ENCODE data around the gene CX3CR1.
"Not testable (repeated sequence)": the region's sequence is repeated elsewhere in the genome, so short reads cannot be mapped to it uniquely, and the experiment has no call there.

Gene CX3CR1

DNA sequence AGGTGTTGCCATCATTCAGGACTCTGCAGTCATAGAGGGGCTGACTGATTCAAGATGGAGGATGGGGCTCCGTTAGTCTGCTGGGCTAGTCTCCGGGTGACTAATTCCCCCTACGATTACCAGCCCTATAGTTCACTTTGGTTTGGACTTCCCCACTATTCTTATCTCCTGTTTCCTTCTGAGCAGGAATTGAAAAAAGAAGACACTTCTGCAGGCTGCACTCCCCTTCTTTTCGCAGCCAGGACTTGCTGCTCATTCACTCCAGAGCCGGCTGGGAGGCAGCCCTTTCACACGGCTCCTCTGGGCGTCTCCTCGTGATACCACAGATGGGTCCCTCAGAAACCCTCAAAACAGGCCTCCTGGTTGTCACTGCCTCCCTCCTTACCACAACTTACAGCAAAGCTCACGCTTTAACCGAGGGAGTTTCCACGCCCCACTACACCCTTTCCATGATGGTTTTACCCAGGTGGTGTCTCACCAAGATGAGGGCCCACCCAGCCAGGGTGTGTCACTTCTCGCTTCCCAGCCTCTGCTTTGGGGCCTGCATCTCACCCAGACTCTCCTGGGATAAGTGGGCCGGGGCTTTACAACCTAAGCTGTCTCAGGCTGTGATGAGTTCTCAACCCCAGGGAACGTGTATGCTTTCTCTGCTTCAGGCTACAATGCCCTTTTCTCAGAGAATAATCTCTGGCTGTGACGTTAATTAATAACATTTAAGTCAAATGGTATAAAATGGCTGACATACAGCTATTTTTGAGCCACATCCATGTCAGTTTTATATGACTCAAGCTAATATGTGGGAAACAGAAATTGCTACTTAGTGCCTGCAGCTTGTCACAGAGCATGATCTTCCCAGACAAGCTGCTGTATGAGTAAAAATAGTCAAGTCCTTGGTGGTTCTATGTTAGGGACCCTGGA, 11.9 kb downstream of the CX3CR1 start:
- no peak for DNase-seq (ENCODE audit: low spot score)

DNA sequence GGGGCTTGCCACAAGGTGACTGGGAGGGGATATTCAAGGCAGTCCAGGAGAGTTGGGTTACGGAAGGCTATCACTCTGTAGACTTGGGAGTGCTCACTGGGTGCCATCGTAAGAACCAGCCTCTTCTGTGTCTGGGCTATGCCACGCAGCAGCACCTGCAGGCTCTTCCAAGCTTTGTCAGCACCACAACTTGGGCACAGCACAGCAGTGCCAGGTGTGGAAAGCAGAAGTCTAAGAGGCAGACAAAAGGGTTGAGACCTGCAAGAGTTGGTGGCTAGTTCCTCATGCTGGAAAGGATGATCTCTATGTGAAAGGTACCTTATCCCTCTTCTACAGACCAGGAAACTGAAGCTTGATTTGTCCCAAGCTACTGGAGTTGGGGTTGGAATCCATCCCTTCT, 15.8 kb downstream of the CX3CR1 start:
- no peak for DNase-seq (ENCODE audit: low spot score)

DNA sequence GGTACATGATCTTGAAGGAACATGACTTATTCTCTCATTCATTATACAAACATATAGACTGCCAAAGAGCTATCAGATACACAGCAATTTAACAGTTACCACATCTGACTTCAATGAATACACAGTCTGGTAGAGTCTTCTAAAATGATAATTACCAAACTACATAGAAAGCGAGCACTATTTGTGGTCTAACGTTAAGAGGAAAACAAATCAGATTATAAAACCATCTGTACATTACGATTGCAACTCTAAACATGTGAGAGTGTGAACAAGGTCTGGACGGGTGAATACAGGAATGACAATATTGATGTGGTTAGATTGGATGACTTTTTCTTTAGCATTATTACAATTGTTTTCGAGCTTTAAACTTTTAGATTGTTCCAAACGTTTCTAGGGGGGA, 16.3 kb downstream of the CX3CR1 start:
- DNase-seq (ENCODE audit: low spot score), result no peak

DNA sequence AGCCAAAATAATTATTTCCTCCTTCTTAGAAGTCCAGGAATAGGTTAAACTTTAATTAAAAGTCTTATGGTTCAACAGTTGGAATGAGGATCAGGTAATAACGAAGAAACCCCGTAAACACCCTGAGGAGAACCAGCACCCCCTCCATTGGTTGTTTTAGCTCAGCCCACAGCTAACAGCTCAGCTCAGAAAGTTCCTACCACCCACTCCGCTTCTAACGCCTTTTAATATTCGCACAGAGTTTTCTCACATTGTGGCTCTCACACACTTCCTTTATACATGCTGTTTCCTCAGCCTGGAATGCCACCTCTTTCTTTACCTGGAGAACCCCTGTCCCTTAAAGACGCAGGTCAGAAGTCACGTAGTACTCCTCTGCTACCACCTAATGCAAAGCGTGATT, 17.0 kb downstream of the CX3CR1 start:
- DNase-seq (ENCODE audit: low spot score), result no peak

DNA sequence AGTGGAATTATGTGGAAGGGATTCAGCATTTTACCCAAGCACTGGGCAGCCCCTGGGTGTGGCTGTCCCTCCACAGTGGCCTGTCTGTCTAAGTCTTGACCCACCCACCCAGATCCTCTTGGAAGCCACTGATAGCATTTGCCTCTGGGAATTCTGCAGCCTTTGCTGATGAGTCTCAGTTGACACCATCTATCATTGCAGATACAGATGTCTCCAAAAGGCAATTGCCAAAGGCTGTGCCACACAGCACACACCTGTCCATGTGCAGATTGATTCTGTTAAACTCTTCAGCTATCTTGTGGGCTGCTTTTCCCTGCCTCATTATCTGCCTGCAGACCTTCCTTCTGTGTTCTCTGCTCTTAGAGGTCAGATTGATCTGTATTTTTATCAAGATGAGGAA, 18.1 kb downstream of the CX3CR1 start:
- no peak for DNase-seq (ENCODE audit: low spot score)

DNA sequence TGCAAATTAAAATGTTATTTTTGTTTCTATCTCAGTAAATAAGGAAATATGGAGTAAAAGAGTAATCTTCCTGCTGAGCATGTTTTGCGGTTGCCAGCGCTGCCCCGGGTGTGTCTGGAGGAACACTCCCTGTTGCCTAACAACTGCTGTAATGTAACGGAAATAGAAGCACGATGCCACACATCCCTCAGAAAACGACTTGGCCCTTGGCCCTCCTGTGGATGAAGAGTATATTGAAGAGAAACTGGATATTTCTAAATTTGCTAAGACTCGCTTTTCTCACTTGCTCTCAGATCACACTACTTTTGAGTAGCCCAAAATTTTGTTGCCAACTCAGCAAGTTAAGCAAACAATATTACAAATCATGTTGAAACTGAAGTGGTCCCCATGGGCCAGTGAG, 18.9 kb downstream of the CX3CR1 start:
- no peak for DNase-seq (ENCODE audit: low spot score)

DNA sequence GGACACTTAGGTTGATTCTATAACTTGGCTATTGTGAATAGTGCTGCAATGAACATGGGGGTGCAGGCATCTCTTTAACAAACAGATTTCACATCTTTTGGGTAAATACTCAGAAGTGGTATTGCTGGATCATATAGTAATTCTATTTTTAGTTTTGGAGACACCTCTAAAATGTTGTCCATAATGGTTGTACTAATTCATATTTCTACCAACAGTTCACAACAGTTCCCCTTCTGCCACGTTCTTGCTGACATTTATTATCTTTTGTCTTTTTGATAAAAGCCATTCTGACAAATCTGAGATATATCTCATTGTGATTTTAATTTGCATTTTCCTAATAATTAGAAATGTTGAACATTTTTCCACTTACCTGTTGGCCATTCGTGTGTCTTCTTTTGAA, 19.5 kb downstream of the CX3CR1 start:
- DNase-seq (ENCODE audit: low spot score), result no peak

DNA sequence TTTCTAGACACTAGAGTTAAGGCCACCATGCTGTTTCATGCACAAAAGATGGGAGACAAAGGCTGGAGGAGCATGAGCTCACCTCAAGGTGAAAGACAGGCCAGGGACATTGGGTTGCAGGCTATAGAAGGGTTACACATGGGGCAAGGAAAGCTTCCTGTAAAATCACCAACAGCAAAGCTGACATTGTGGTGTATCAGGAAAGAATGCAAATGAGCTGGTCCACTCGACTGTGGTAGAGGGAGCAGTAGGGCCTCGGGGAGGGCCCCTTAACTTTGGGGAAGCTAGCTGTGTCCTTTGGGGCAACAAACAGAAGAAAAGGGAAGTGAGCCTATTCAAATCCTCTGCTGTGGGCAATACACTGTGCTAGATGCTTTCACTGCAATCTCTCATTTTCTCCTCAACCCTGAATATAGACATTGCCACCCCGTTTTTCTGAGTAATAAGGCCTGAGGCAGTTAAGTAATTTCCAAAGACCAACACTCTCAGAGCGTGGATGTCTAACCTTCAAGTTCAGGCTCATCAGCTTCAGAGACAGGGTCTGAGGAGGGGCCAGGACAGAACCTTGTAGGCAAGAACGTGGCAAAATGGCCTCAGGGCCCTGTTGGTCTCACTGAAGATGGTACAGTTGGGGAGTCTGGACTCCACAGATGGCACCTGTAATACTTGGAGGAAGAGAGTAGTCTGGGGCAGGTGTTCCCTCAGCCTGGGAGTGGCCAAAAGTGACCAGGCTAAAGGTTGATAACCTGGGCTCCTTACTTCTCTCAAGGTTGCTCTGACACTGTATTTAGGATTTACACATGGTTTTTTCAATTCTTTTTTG, 24.1 kb downstream of the CX3CR1 start:
- no peak for DNase-seq (ENCODE audit: low spot score)

DNA sequence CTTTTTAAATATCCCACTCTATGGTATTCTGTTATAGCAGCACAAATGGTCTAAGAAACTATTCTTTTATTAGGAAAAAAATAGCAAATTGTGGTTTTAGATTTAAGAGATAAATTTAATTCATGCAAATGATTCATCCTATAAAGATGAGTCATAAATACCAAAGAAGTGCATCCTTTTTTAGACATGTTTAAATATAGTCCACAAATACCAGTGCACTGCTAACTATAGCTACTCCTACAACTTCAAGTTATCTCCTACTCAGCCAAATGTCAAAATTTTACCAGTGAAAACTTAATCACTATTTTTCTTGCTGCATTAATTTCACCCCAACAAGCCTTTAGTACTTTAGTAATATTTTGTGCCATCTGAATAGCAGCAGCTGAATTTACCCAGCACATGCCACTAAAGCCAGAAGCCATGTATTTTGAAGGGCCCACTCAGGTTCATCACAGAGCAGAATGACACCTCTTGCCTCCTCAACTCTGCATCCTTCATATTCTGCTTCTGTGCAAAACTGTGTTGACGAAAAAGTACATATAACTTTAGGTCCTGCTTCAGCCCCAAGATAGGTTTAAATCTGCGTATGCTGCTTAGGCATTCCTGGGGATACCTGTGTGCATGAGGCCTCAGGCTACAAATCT, 24.9 kb downstream of the CX3CR1 start:
- DNase-seq (ENCODE audit: low spot score), result no peak

DNA sequence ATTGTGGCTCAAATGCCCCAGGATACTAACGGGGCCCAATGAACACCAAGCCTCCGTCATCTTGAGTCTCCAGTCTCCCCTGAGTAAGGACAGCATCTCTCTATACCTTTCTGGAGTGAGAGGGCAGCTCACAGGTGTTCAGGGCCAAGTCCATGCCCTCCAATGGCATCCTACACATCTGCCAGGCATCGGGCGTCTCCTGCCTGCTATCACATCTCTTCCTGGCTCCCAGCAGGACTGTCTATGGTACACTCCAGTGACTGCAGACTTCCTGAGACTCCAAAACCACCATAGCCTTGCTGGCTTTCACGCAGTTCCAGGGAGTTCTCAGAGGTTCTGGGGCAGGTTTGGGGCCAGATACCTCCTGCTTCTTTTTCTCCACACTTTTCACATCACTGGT, 28.3 kb downstream of the CX3CR1 start:
- no peak for DNase-seq (ENCODE audit: low spot score)

DNA sequence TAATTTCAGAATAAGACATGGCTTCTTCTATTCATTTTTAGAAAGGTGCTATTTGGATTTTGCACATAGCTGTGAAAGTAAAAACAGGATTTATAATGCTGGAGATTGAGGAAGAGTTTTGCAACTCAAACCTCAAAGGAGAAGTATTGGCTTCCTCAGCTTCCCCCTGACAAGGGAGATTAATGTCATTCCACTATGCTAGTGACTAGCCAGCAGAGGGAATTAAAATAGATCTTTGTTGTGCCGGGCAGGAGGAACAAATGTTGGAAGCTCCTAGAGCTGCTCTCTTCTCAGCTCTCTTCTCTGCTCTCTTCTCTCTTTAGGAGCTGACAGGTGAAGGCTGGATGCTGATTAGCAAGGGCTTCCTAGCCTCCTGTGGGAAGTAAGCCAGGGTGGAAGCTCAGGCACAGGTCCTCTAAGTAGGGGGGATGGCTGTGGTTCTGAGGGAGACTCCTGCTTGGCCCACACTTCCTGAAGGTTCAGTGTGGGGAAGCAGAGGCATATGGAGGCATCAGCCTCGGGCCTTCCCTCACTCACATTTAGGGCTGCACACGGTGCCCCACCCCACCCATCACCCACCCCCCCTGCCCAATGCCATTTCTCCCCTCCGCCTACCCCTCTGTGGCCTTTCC, 29.6 kb downstream of the CX3CR1 start:
- no peak for DNase-seq (ENCODE audit: low spot score)

DNA sequence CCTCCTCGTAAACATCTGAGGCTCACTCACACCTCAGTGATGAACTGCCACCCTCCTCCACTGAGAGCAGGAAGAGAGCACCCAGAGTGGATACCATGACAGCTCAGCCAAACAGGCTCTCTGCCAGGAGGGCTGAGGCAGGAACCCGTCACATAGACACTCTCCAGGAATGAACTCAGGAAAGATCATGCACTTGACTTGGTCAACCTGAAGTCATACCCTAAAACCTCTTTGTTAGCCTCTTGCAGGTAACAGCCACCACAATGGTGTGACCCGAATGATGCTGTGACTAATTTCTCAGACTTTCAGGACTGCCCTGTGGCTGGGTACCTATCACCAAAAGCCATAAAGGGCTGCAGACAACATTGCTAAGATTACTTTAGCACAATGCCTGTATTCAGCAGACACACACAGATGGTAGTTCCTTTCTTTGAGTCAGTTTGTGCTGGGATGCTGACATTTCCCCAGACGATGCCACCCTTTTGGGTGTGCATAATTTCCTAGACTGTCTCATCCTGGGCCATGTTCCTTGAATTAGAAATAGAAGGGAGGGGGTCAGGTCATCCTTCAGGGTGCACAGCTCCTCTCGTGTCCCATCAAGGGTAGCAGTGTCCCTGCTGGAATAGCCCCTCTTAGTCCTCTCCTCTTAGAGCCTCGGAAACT, 30.3 kb downstream of the CX3CR1 start:
- DNase-seq (ENCODE audit: low spot score), result no peak

DNA sequence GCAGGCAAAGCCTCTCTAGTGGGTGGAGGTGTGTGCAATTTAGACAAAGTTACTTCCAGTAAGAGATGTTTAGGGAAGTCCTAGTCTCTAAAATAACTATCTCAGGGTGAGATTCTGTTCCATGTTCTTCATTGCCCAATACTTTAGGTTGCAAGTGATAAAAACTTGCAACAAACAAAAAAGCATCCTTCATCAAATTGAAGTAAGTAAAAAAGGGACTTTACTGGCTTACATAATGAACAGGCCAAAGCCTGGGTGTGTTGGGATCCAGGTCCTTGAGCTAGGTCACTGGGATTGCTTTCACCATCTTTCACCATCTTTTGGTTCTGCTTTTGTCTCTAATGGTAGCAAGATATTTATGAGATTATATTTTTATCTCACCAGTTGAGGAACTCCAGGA, 38.3 kb downstream of the CX3CR1 start:
- DNase-seq (ENCODE audit: low spot score), result no peak

DNA sequence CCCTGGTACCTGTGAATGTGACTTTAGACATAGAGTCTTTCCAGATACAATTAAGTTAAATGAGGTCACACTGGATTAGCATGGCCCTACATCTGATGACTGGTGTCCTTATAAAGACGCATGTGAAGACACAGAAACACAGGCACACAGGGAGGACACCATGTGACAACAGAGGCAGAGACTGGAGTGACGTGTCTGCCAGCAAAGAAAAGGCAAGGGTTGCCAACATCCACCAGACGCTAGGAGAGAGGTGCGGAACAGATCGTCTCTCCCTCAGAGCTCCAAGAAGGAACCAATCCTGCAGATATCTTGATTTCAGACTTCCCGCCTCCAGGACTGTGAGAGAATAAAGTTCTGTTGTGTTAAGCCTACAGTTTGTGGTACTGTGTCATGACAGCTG, 42.8 kb downstream of the CX3CR1 start:
- DNase-seq (ENCODE audit: low spot score), result no peak

DNA sequence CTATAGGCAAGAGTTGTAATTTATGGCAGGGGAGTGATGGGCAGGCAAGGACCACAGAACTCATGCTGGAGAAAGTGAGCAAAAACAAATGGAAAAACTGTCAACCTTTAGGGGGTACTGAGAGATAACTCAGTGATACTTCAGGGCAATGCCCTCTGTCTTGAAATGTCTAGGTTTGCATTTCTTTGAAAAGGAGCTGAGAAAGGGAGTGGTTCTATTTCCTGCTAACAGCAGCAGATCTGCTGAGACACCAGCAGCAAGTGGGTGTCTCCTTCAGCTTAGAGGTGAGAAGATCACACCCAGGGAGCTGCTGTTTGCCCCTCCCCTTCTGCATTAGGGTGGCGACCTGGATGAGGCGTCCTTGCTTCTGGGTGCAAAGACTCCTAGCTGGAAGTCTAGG, 45.2 kb downstream of the CX3CR1 start:
- no peak for DNase-seq (ENCODE audit: low spot score)

DNA sequence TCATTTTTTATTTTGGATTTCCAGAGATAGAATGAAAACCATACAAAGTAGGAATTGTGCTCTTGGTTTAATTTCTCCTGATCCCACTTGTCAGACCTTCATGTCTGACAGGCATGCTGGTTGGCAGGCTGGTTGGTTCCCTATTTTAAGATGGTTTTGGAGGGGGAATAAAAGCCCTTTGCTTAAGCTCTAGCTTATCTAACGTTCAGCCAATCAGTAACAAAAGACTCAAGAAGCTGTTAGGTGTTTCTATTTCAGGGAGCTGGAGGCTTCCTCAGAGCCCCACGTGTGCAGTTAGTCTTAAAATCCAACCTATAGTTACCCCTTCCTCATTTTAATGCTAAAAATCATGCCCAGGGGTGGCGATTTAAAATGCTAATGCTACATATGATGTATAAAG, 47.0 kb downstream of the CX3CR1 start:
- DNase-seq (ENCODE audit: low spot score), result no peak

DNA sequence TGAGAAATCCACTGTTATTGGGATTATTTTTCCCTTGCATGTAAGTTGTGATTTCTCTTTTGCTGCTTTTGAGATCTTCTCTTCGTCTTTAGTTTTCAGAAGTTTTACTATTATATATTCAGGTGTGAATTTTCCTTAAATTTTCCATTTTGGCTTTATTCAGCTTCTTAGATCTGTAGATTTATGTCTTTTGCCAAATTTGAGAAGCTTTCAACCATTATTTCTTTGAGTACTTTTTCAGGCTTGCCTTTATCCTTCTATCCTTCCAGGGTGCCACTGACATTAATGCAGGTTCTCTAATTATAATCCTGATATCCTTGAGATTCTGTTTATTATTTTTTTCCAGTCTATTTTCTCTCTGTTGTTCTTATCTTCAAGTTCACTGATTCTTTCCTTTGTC, 49.4 kb downstream of the CX3CR1 start:
- no peak for DNase-seq (ENCODE audit: low spot score)

DNA sequence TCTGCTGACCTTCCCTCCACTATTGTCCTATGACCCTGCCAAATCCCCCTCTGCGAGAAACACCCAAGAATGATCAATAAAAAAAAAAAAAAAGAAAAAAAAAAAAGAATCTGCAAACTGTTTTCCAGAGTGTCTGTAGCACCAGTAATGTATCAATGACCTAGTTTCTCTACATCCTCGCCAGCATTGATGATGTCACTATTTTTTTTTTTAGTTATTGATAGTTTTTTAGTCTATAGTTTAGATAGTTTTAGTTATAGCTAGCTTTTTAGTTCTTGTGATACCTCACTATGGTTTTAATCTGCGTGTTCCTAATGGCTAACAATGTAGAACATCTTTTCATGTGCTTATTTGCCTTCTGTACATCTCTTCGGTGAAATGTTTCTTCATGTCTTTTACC, 51.3 kb downstream of the CX3CR1 start:
- no peak for DNase-seq (ENCODE audit: low spot score)

DNA sequence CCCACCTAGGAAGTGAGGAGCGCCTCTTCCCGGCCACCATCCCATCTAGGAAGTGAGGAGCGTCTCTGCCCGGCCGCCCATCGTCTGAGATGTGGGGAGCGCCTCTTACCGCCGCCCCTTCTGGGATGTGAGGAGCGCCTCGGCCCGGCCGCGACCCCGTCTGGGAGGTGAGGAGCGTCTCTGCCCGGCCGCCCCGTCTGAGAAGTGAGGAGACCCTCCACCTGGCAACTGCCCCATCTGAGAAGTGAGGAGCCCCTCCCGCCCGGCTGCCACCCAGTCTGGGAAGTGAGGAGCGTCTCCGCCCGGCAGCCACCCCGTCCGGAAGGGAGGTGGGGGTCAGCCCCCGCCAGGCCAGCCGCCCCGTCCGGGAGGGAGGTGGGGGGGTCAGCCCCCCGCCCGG, 52.2 kb downstream of the CX3CR1 start:
- not testable (repeated sequence) for DNase-seq (ENCODE audit: low spot score)

DNA sequence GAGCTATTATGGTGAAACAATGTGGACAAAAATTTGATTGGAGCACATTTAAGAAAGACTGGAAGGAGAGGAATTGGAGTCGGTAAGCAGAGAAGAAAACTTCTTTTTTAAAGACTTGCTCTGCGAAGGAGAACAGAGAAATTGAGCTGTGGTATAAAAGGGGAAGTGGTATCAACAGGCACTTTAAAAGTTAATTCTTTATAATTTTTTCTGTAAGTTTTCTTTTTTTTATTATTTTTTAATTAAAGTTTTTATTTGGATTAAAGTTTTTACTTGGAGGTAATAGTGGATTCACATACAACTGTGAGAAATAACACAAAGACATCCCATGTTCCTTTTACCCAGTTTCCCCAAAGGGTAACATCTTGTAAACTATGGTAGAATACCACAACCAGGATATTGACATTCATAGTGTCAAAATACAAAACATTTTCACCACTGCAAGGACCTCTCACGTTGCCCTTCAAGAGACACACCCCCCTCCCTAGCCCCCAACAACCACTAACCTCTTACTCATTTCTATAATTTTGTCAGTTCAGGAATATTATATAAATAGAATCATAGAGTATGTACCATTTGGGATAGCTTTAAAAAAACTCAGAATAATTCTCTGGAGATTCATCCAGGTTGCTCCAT, 53.6 kb downstream of the CX3CR1 start:
- DNase-seq (ENCODE audit: low spot score), result no peak

DNA sequence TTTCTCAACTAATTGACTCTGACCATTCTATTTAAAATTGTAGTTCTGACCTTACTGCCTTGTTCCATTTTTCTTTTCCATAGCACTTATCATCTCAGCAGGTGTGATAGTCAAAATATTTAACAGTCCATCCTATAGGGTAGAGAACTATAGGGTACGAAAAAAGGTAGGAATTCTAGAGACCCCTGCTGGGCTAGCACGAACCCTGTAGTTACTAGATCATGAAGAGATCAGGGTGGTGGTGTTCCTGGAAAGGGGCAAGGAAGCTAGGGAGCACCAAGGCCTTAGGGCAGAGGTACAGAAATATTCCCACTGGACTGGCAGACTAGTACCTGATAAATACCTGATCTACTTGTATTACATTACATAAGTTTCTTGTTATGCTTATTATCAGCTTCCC, 55.5 kb downstream of the CX3CR1 start:
- DNase-seq (ENCODE audit: low spot score), result no peak
